GM20000 (cell line): Measurements from ENCODE around the gene SERINC2.

Experiments used
- DNase-seq: peaks from one replicate; pipeline ENCODE4 v3.0.0; 2012; ENCODE audit warnings: low spot score
- CTCF ChIP-seq: IDR thresholded peaks from 2 replicates; pipeline ENCODE4 v1.5.1; 2012; ENCODE audit warnings: mild to moderate bottlenecking, control low read depth; ENCODE audit errors: extremely low read depth, missing control alignments

The SERINC2 gene

DNA sequence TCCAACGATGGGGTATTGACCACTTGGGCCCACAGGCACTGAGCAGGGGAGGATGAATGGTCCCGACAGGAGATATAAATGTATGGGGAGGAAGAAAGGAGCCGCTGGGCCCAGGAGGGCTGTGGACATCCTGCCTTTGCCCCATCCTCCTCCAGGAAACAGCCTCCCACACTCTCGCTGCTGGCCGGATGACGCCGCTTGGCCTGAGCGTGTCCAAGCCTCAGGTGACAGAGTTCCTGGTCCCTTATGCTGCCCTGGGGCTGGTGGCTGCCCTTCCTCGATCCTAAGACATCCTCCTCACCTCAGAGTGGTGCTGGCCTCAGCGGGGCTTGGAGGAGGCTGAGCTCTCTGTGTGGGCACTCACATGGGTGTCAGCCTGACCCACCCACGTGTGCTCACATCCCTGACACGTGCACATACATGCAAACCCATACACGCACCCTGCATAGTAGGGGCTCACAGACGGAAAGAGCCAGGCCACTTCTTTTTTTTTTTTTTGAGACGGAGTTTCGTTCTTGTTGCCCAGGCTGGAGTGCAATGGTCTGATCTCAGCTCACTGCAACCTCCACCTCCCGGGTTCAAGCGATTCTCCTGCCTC lies 5.9 kb upstream of the SERINC2 start:
- DNase-seq = no peak
- TF ChIP-seq CTCF = no peak

DNA sequence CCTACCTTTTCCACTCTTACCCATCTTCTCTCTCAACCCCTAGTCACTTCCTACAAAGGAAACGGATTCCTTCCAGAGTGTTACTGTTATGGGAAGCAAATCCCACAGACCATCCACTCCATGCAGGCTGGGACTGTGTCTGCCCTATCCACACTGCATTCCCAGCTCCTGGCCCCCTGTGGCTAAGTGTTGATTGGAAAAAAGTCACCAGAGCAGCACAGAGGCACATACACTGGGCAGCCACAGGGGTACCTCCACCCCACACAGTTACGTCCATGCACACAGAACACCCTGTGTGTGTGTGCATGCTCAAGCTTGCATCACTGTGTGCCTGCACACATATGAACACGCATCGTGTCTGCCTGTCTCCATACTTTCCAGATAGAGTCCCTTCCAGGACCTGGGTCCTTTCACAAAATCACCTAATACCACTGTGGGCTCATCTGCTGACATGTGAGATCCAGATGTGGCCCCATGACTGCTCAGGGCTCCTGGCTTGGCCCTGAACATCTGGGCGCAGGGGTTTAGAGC lies 4.2 kb upstream of the SERINC2 start:
- no peak for TF ChIP-seq CTCF
- DNase-seq = no peak

DNA sequence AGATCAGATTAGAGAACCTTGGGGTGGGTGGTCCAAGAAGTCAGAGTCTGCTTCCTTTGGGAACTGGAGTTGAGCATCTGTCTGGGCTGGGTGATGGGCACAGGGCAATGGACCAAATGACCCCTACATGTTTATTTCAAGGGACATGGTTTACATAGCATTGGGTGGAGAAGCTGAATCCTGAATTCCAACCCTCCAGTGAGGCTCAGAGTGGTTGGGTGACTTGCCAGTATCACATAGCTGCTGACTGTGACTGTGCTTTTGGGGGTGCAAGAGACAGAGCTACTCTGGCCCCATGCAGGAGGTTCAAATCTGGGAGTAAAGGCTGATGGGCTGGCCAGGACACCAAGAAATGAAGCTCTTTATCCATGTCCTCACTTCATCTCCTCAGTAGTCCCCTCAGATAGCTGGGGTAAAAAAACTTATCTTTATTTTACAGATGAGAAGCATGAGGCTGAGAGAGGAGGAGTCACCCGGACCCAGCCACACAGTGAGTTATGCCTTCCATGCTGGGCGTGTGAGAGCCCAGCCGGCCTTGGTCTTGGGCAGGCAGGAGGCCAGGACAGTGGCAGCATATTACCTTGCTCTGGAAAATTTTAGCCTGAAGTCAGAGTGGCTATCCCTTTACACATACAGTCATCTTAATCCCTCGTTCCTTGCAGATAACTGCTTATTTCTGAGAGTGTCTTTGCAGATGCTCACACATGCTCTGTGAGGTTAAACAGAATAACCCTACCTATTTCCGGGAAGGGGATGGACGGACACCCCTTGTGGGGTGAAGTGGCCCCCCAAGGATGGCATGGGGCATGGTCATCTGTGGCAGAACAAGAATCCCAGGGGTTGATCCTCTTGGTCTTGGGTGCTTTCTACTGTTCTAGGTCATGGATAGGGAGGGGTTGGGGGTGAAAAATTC lies 2.8 kb upstream of the SERINC2 start:
- TF ChIP-seq CTCF = no peak
- no peak for DNase-seq

DNA sequence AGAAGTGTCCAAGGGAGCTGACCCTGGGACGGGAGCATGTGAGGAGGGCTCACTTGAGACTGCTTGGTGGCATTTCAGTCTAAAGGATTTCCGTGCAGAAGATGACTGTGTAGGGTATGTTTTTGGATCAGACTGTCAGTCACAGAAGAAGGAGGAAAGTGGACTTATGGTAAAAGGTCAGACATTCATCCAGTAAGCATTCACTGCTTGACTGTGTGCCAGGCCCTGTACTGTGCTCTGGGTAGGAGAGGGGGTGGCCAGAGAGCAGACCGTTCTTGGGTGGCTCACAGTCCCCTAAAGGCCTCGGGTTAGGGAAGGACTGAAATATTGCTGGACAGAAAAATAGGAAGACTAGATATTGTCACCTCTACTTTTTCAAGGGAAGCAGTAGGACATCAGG lies 2.1 kb upstream of the SERINC2 start:
- no peak for DNase-seq
- no peak for TF ChIP-seq CTCF

GRCh38 chr1:31412205-31412604 lies 808 bp upstream of the SERINC2 start:
- no peak for DNase-seq
- no peak for TF ChIP-seq CTCF

GRCh38 chr1:31413405-31414001 lies 490 bp downstream of the SERINC2 start:
- peak; percentile 54 for DNase-seq
- TF ChIP-seq CTCF = no peak

DNA sequence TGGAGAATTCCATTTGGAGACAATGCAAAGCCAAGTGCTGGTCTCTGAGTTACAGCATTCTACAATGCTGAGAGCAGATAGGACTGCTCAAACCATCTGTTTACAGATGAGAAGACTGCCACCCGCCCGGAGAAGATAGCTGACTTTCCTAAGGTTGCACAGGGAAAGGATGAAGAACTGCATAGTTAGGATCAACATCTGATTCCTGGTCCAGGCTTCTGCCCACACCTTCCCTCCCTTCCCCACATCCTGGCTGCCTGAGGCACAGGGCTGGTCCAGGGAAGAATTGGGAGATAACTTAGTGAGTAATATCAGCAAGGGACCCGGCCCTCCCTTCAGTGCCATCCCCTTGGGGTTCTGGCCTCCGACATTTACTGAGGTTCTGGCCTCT lies 2.0 kb downstream of the SERINC2 start:
- DNase-seq = no peak
- TF ChIP-seq CTCF = no peak
